Activated CD4-positive, alpha-beta T cell treated with anti-CD3 and anti-CD28 coated beads for 48 hours (primary cell): ENCODE results near the gene PLEKHG1.
A peak's percentile ranks its signal among the peaks of the same experiment; 100 is the strongest.

Experiments
- DNase-seq: peaks from one replicate; pipeline ENCODE4 v3.0.0-alpha.2; 2020

The PLEKHG1 gene

GRCh38 chr6:150622476-150622875, 22.8 kb downstream of the PLEKHG1 start:
- no peak for DNase-seq

DNA sequence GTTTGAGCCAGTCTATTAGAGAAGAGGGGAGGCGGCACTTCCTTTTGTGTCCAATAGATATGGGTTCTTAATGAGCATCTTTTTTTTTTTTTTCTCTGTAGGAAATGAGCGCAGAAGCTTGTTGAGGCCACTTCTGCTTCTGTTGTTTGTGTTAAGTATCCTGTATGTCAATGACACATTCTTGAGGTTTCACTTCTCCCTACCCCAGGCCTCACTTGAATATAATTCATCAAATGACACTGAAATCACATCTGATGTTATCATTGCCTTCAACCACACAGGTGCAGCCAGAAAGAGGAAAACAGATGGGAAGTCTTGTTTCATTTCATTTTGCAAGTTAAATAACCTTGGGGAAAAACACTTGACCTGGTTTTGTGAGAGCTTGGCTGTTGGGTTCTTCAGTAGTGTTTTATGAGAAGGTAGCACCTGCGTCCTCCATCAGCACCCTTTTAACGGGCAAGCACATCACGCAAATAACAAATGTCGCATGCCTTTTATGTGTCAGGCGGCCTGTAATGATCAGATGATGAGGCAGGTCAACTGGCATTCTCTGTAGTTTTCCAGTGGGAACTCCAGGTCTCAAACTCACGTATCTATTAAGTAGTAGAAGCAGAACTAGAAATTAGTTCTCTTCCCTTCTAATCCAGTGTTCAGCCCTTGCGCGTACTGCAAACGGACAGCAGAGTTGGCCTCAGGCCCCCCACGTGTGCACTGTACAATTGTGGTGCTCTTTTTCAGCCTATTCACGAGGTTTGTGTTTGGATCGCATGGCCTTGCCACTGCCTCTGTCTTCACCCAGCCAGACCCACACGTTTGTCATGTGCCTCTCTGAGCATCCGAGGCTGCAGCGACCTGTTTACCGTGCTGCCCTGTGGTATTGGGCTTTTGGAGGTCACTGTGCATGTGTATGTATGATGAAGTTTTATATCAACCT, 23.5 kb downstream of the PLEKHG1 start:
- DNase-seq: no peak

DNA sequence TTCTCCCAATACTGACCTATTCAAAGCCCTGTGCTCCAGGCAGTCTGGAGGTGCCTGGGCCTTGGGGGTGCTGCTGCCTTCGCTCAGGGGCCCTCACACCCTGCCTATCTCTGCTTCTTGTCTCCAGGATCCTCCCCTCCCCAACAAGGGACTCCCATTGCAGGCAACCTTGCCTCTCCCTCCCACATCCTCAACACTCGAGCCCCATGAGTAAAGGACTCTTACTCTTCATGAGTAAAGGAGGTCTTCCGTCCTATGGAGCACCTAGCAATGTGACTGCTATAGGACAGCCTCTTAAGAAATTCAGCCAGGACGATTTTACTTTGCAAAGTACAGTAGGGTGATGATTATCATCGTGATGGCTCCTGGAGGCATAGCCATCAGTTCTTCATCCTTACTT, 24.5 kb downstream of the PLEKHG1 start:
- DNase-seq: no peak

- no peak for DNase-seq
Measured at GRCh38 chr6:150625927-150626326, 26.2 kb downstream of the PLEKHG1 start.

- DNase-seq: no peak
Measured at GRCh38 chr6:150627154-150627553, 27.5 kb downstream of the PLEKHG1 start.

- no peak for DNase-seq
Measured at GRCh38 chr6:150627585-150628025, 27.9 kb downstream of the PLEKHG1 start.

GRCh38 chr6:150628908-150629307, 29.2 kb downstream of the PLEKHG1 start:
- no peak for DNase-seq

GRCh38 chr6:150631283-150631983, 31.7 kb downstream of the PLEKHG1 start:
- DNase-seq: peak; percentile 26

DNA sequence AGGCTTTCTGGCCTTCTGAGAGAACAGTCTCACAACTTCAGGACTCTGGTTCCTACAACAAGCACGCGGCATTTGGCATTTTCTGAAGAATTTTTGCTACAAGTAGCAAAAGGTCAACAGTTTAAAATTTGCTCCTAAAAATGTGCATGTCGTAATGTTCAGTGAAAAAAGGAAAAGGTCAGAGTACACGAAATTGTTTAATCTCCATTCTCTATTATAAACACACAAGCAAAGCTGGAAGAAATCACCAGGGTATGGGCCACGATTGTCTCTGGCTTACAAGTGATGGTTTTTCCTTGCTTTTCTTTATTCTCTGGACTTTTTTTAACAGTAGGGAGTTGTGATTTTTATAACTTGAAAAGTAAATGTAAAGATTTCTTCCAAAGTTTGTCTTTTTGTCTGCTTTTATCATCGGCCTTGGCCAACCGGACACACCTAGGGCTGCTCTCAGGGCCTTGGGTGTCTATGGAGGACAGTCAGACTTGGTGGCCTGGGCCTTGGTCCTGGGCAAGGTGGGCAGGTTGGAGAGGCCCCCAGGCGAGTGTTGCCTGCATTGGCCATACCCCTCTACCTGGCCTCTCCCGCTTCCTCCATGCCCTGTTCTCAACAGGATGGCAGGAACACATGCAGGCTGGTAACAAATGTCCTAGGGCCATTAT, 32.4 kb downstream of the PLEKHG1 start:
- no peak for DNase-seq

DNA sequence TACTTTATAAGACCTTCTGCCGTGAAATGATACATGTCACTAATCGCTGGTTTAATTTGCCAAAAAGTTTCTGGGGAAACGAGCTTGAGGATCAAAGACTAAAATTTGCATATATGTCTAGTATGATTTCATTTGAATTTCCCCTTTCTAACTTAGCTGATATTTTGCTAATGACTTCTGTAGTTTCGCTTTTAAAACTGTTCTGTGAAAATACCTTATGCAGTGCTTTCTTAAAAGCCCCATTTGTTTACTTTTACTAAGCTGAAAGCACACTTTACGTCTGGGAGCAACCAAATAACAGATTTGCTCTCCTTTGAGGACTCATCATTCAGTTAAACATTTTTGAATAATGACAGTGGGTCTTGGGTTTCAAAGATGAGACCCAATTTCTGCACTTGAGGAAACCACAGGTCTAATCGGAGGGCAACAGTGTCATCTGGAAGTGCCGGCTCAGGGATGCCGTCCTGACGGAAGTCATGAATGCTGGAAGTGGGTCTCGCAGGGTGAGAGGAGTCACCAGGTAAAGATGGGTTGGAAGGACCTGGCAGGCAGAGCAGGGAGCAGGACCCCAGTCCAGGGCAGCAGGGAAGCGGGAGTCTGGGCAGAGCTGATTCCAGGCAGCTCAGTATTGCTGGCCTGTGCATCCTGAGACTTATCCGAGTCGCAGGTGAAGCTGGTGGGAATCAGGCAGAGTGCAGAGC, 33.2 kb downstream of the PLEKHG1 start:
- DNase-seq: no peak

DNA sequence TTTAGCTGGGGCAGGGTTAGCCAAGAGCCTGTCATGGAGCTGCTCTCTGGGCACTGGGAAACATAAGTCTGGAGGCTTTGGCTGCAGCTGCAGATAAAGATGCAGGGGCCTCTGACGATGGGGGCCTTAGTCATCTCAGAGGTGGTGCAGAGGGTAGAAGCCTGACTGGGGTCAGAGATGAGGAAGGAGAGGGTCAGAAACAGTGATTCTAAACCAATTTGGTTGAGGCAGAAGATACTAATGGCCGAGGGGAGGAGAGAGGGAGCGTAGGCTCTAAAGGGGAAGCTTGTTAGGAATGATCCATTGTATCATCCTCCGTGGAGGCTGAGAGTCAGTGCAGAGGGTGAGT, 33.8 kb downstream of the PLEKHG1 start:
- no peak for DNase-seq

- no peak for DNase-seq
Measured at GRCh38 chr6:150634176-150634963, 34.7 kb downstream of the PLEKHG1 start.

- no peak for DNase-seq
Measured at GRCh38 chr6:150634964-150635292, 35.2 kb downstream of the PLEKHG1 start.

GRCh38 chr6:150635906-150636514, 36.3 kb downstream of the PLEKHG1 start:
- DNase-seq: no peak

GRCh38 chr6:150636808-150637207, 37.1 kb downstream of the PLEKHG1 start:
- DNase-seq: no peak

- no peak for DNase-seq
Measured at GRCh38 chr6:150637266-150637665, 37.6 kb downstream of the PLEKHG1 start.

GRCh38 chr6:150638267-150638666, 38.6 kb downstream of the PLEKHG1 start:
- DNase-seq: no peak

DNA sequence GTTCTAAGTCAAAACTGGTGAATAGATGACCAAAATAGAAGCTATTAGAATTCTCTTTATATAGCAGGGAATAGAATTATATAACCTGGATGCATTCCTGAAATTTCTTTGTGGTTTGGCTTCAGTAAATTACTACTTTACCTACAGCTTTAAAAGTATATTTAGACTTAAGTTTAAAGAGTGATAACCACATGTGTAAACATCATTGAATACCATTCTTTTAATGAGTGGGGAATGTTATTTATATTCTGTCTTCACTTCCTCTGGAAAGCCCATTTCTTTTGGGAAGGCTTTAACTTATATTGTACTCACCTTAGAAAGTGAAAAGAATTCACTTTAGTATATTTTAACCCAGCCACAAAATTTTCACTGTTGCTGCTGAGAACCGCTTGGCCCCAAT, 39.1 kb downstream of the PLEKHG1 start:
- no peak for DNase-seq

- DNase-seq: no peak
Measured at GRCh38 chr6:150639823-150640331, 40.2 kb downstream of the PLEKHG1 start.

- DNase-seq: no peak
Measured at GRCh38 chr6:150640556-150641209, 41.0 kb downstream of the PLEKHG1 start.
